Measurements from ENCODE around the gene KLHL29. TPM values are rescaled to one million over a fixed set of nuclear protein-coding genes. Genes with fewer than 3 reads are reported as not detected.

Gene KLHL29
- total RNA-seq, 1 experiment from 2014 or later: 2.4 TPM

- Histone ChIP-seq H3K4ac (ENCODE audit: low read depth, low read length) (no peak overlapping the region), H2AK5ac (ENCODE audit: insufficient read length, low read length) (no peak overlapping the region), H3K56ac (ENCODE audit: insufficient read length, low read depth, low read length) (no peak overlapping the region), H3K27me3 (ENCODE audit: insufficient read depth, low read length) (no peaks in the 10 kb centered on the region), H3K27ac (ENCODE audit: insufficient read length, low read depth, low read length) (no peak overlapping the region), H3K18ac (ENCODE audit: insufficient read length, low read depth, low read length) (no peak overlapping the region), H4K5ac (ENCODE audit: insufficient read length, low read depth, low read length) (no peak overlapping the region), H4K91ac (ENCODE audit: insufficient read length, low read depth, low read length) (no peak overlapping the region), H3K23me2 (ENCODE audit: insufficient read length, low read depth, low read length, poor library complexity, severe bottlenecking) (no peaks in the 10 kb centered on the region), H2BK20ac (ENCODE audit: low read depth, low read length, poor library complexity, severe bottlenecking) (no peak overlapping the region), H4K8ac (replicated peaks; ENCODE audit: insufficient read length, low read depth, low read length) (no peak overlapping the region), H3T11ph (ENCODE audit: low read length) (no peak overlapping the region), H3K23ac (ENCODE audit: insufficient read length, low read depth, low read length) (no peak overlapping the region), H2BK12ac (ENCODE audit: insufficient read length, low read depth, low read length) (no peak overlapping the region), H3K79me1 (ENCODE audit: insufficient read depth, low read depth, low read length, poor library complexity, severe bottlenecking) (no peaks in the 10 kb centered on the region), H2BK15ac (ENCODE audit: low read depth, low read length) (no peak overlapping the region), H3K79me2 (ENCODE audit: insufficient read depth, low read length) (no peaks in the 10 kb centered on the region), H2BK5ac (ENCODE audit: insufficient read length, low read length) (no peak overlapping the region), H3K9me3 (ENCODE audit: control insufficient read depth, low read depth, low read length) (no peaks in the 10 kb centered on the region), H3K4me1 (ENCODE audit: insufficient read depth, low read length) (no peaks in the 10 kb centered on the region), H3K9ac (ENCODE audit: extremely low read depth, insufficient read length, low read length) (no peak overlapping the region), H3K14ac (ENCODE audit: insufficient read depth, low read length) (no peak overlapping the region; the same call in 1 of the 2 replicates), H2AFZ (ENCODE audit: low read length) (no peak overlapping the region), H3K4me2 (ENCODE audit: insufficient read depth, insufficient read length, low read length) (no peak overlapping the region), H4K20me1 (ENCODE audit: control insufficient read depth, insufficient read depth, insufficient read length) (no peaks in the 10 kb centered on the region), H2BK120ac (ENCODE audit: low read depth, low read length, poor library complexity, severe bottlenecking) (no peak overlapping the region)
- H3K4me1 Mint-ChIP-seq: peaks cover 14 to 17% of the 10 kb centered on the region in 2 experiments
- no peak overlapping the region for H3K4me3 Mint-ChIP-seq
- no peak for DNase-seq
- H3K36me3 Mint-ChIP-seq (ENCODE audit: insufficient read depth in 1 of 3, low read depth in 3 of 3): peaks cover 0 to 8% (median 6%) of the 10 kb centered on the region in 3 experiments; a peak in 4 of 7 replicates
- H3K9me3 Mint-ChIP-seq: peaks cover 8 to 15% of the 10 kb centered on the region in 2 experiments
- H3K27me3 Mint-ChIP-seq (ENCODE audit: low read depth): no peaks in the 10 kb centered on the region; the same call in 1 of the 2 replicates
- no peak for TF ChIP-seq CTCF (conservative IDR thresholded peaks at IDR 0.05)
- H3K27ac Mint-ChIP-seq: no peak overlapping the region
- no CpG with 5 or more reads among the region's 8 CpGs for WGBS (ENCODE audit: extremely low coverage, insufficient read length, low lambda C conversion rate)
These were observed 237.5 kb downstream of the KLHL29 start for GRCh38 chr2:23622466-23622865.
